Pancreas (tissue), 10 donors: Measurements from ENCODE around the gene JMJD6. TPM values are rescaled to one million over a fixed set of nuclear protein-coding genes. Genes with fewer than 3 reads are reported as not detected.
A peak's percentile ranks its signal among the peaks of the same experiment; 100 is the strongest.
"Not testable (repeated sequence)": the region's sequence is repeated elsewhere in the genome, so short reads cannot be mapped to it uniquely, and the experiment has no call there.

Source experiments
- ATAC-seq, 4 donors: fragments of 200-7000 bp; cut with Tn5 transposase; one replicate each; pipeline versions ENCODE4 v1.8.0 to v1.9.1; 2020; ENCODE audit warnings: mild to moderate bottlenecking in 4 of 4, moderate library complexity in 4 of 4
- DNase-seq, 6 donors: peaks; one replicate each; pipeline ENCODE4 v3.0.0-alpha.2; 2020
- FAIRE-seq: peaks from 2 replicates; lab custom pipeline; 2012; peaks lifted over from hg19 to GRCh38; lab: Jason Lieb, UNC
- H3K27ac ChIP-seq, 4 donors: fragments of 200-600 bp; sonication (generic); 1 replicate in 3 of 4; 2 replicates in 1 of 4; pipeline versions ENCODE4 v1.5.0 to v1.8.0; 2020
- H3K27me3 ChIP-seq, 4 donors: fragments of 200-600 bp; one replicate each; pipeline ENCODE4 v1.8.0; 2021
- H3K36me3 ChIP-seq, 3 donors: fragments of 200-600 bp; sonication (generic) in 1 of 3; one replicate each; pipeline versions ENCODE4 v1.5.0 to v1.8.0; 2020 to 2021
- H3K4me1 ChIP-seq, 3 donors: fragments of 200-600 bp; one replicate each; pipeline ENCODE4 v1.8.0; 2021
- H3K4me3 ChIP-seq, 4 donors: fragments of 200-600 bp; sonication (generic) in 2 of 4; one replicate each; pipeline versions ENCODE4 v1.5.0 to v1.8.0; 2020 to 2021
- H3K9me3 ChIP-seq, 4 donors: fragments of 200-600 bp; one replicate each; pipeline ENCODE4 v1.8.0; 2021
- WGBS, 2 donors: extraction: QIAGEN DNeasy Blood & Tissue Kit; methylation state at CpG; one replicate each; pipeline ENCODE4 v1.1.7; 2013; 5-methylcytosine and 5-hydroxymethylcytosine counted together
- intact Hi-C, 3 donors: fragments of 100-400 bp; cut with DNase I; formaldehyde crosslinking; loops; one replicate each; pipeline versions ENCODE4 v1.11.1 to v1.14.2; 2022
- polyA plus RNA-seq, 2 donors: library from polyadenylated mRNA; stranded (reverse); fragments of 200-250 nt; gene quantifications; one replicate each; pipeline ENCODE4 v1.2.3, GENCODE V29; 2013
- total RNA-seq, 6 donors: library from RNA; stranded (reverse); fragmentation: NEBNext Ultra II Directional in 4 of 6; extraction: Animal tissue kit (Norgen Biotek cat#: 25700) in 4 of 6; gene quantifications; one replicate each; pipeline versions ENCODE4 v1.2.1 to v1.2.4, GENCODE V29; 2021 to 2023
- TF ChIP-seq, protein P1 (sequence below), 4 donors: fragments of 200-600 bp; sonication (generic) in 3 of 4; IDR thresholded peaks; one replicate each; pipeline versions ENCODE4 v1.5.0 to v1.8.0; 2021; ENCODE audit warnings: antibody characterized with exemption in 4 of 4
- donor health status: healthy with polysubstance abuse.
- donor health status: DM: no; HTN: no; CAD: no; lungs with moderate emphysema.
- donor health status: DM: no; HTN: no; CAD: no.
- donor health status: control.
- donor health status: control.
- donor health status: Bipolar disorder and iron deficiency.
- donor health status: DM: yes; HTN: yes; CAD: no.
- donor health status: DM: no; HTN: no; CAD: no.
- donor health status: DM: no; HTN: no; CAD: no.
- donor health status: DM: yes; HTN: yes; CAD: no.

JMJD6 gene
- total and polyA plus RNA-seq, 8 donors: 12.4 to 54.0 (median 16.5) TPM

DNA sequence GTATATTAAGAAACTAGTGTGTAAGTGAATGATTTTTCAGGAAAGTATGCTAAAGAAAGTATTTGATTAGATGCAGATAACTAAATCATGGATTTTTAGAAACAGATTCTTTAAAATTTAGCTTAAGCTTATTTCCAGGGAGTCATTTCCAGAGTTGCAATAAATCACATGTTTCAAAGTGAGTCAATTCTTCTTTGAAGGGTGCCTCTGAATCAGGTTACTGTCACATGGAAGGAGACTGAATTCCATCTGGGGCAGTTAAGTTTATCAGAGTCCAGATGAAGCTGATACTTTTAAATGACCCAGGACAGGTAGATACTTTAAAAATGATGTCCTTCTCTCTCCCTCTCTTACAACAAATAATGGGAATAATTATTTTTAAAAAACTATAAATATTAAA lies 16.6 kb upstream of the JMJD6 start:
- Histone ChIP-seq H3K4me3 (no peak overlapping the region), H3K27ac (no peak overlapping the region), H3K27me3 (no peaks in the 10 kb centered on the region), H3K9me3 (no peaks in the 10 kb centered on the region), H3K36me3 (peaks cover 0 to 18% (median 0%) of the 10 kb centered on the region in 3 donors), H3K4me1 (peaks cover 0 to 8% (median 0%) of the 10 kb centered on the region in 3 donors)
- no peak for DNase-seq
- no peak for ATAC-seq
- FAIRE-seq: no peak
- intact Hi-C loops: no loop called here
- TF ChIP-seq, protein P1, sequence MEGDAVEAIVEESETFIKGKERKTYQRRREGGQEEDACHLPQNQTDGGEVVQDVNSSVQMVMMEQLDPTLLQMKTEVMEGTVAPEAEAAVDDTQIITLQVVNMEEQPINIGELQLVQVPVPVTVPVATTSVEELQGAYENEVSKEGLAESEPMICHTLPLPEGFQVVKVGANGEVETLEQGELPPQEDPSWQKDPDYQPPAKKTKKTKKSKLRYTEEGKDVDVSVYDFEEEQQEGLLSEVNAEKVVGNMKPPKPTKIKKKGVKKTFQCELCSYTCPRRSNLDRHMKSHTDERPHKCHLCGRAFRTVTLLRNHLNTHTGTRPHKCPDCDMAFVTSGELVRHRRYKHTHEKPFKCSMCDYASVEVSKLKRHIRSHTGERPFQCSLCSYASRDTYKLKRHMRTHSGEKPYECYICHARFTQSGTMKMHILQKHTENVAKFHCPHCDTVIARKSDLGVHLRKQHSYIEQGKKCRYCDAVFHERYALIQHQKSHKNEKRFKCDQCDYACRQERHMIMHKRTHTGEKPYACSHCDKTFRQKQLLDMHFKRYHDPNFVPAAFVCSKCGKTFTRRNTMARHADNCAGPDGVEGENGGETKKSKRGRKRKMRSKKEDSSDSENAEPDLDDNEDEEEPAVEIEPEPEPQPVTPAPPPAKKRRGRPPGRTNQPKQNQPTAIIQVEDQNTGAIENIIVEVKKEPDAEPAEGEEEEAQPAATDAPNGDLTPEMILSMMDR (IDR thresholded peaks at IDR 0.05): no peak

DNA sequence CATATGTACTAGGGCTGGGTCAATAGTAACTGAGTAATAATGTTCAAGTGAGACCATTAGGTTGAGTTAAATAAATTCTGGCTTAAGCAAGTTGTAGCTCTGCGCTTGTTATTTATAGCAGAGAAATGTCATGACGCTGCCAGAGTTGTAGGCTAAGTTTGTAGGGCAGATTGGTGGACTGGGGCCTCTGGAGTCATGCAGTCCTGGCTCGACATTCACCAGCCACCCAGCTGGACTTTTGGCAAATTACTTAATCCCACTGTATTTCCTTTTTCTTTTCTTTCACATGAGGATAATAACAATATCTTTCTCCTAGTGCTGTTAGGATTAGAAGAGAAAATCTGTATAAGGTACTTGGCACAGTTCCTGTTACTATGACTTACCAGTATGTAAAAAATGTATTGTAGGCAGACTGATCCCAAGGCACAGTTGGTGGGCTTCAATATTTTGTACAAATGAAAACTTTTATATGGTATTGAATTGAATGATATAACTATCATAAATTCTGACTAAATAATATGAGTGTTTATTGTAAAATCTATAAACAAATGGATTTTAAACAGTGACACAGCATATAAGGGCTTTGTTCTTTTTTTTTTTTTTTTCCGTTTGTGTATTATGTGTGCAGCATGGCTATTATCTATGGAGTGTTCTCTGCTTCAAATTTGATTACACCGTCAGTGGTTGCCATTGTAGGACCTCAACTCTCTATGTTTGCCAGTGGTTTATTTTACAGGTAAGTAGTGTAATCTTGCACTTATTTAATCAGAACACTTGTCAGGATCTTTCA lies 14.1 kb upstream of the JMJD6 start:
- Histone ChIP-seq H3K27me3 (no peaks in the 10 kb centered on the region), H3K4me1 (peaks cover 0 to 8% (median under 1%) of the 10 kb centered on the region in 3 donors), H3K36me3 (peaks cover 0 to 16% (median 0%) of the 10 kb centered on the region in 3 donors), H3K9me3 (no peaks in the 10 kb centered on the region), H3K4me3 (no peak overlapping the region), H3K27ac (no peak overlapping the region)
- no peak for ATAC-seq
- FAIRE-seq: no peak
- intact Hi-C loops: no loop called here
- 76 to 82% methylated on average over 5 of the region's 5 CpGs for WGBS, 2 donors
- TF ChIP-seq, protein P1 (IDR thresholded peaks at IDR 0.05): no peak
- DNase-seq: no peak

DNA sequence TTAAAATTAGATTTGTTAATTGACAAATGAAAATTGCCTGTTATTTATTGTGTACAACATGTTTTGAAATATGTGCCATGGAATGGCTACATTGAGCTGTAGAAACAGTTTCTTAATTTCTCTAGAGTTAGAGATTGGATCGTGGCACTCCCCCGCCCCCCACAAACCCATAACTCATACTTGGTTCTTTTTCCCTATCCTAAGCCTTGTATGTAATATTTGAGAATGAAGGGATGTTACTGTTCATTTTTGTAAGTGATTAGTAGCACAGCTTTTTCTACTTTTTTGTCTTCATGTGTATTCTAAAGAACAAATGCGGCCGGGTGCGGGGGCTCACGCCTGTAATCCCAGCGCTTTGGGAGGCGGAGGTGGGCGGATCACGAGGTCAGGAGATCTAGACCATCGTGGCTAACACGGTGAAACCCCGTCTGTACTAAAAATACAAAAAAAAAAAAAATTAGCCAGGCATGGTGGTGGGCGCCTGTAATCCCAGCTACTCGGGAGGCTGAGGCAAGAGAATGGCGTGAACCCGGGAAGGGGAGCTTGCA lies 13.2 kb upstream of the JMJD6 start:
- H3K4me3 ChIP-seq, H3K27me3 ChIP-seq, H3K27ac ChIP-seq, DNase-seq, intact Hi-C loops, FAIRE-seq, H3K9me3 ChIP-seq, ATAC-seq: not testable (repeated sequence)
- Histone ChIP-seq H3K36me3 (peaks cover 0 to 15% (median under 1%) of the 10 kb centered on the region in 3 donors), H3K4me1 (peaks cover 9 to 12% (median 9%) of the 10 kb centered on the region in 3 donors)
- 90% methylated on average over 17 of the region's 17 CpGs for WGBS, 2 donors

DNA sequence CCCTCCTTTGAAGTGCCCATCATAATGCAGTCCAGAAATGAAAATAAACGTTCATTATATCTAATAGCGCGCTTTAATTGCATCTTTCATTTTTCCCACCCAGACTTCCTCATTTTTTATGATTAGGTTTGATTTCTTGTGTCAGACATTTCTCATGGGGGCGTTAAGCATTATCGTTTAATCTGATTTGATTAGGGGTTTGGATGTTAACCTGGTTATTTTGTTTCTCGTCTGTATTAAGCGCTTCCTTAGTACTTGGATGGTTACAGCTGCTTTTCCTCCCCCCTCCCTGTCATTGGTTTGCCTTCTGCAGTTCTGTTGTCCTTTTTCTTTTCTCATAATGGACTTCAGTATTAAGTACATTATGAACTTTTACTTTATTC lies 12.1 kb upstream of the JMJD6 start:
- H3K4me1 ChIP-seq: peaks cover 17 to 23% (median 20%) of the 10 kb centered on the region in 3 donors
- peak overlapping the region; percentile 91 to 98 (median 94) for H3K4me3 ChIP-seq
- FAIRE-seq: no peak
- WGBS, 2 donors: 0% methylated on average over 7 of the region's 7 CpGs
- DNase-seq: no peak
- no peaks in the 10 kb centered on the region for H3K9me3 ChIP-seq
- H3K36me3 ChIP-seq: peaks cover 0 to 23% (median 10%) of the 10 kb centered on the region in 3 donors
- peak overlapping the region; percentile 95 to 99 (median 97) for H3K27ac ChIP-seq
- TF ChIP-seq, protein P1 (IDR thresholded peaks at IDR 0.05): no peak
- no peaks in the 10 kb centered on the region for H3K27me3 ChIP-seq
- intact Hi-C loops: no loop called here
- ATAC-seq: no peak

DNA sequence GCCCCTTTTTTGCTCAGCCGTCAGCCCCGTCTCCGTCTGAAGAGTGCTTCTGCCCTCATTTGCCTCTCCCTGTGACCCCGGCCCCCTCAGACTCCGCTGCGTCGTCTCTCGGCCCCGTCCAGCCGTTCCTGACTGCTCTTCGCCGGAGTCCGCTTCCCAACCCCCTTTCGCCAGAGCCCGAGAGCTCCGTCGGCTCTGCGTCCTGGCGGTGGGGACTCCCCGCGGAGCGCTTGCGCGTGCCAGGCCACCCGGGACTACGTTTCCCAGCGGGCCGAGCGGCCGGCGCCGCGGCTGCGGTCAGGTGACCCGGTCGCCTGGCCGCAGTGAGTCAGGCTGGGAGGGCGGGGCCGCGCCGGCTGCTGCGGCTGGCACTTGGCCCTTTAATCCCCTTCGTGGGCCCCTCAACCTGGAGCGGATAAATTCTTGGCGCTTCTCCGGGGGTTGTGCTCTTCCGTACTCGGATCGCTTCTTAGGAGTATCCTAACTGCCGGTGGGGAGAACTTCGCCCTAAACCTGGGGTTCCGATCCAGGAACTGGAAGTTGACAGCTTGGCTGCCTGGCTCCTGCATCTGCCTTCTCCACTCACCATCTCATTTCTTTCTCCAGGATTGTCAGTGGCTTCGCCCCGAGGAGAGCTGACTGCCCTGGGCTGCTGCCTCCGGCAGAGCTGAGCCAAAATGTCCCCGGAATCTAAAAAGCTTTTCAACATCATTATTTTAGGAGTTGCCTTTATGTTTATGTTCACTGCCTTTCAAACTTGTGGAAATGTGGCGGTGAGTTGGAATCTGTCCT lies 11.5 kb upstream of the JMJD6 start, which contains the start of gene MFSD11:
TSS of gene MFSD11 (plus strand) at position 444 of the 792 bp plus-strand sequence. CDS start at position 678, 234 bp downstream.
- WGBS, 2 donors: 0% methylated on average over 56 to 57 of the region's 57 CpGs
- ATAC-seq: peak; percentile 77 to 88 (median 82)
- DNase-seq: peak; percentile 88 to 97 (median 92)
- H3K27me3 ChIP-seq: no peaks in the 10 kb centered on the region
- H3K9me3 ChIP-seq: no peaks in the 10 kb centered on the region
- H3K4me1 ChIP-seq: peaks cover 21 to 26% (median 23%) of the 10 kb centered on the region in 3 donors
- TF ChIP-seq, protein P1 (IDR thresholded peaks at IDR 0.05): no peak
- peak within 1 kb of the TSS; percentile 95 to 99 (median 97) for H3K27ac ChIP-seq
- peaks cover 0 to 29% (median 10%) of the 10 kb centered on the region in 3 donors for H3K36me3 ChIP-seq
- FAIRE-seq: no peak
- intact Hi-C loops: no loop called here
- peak within 1 kb of the TSS; percentile 91 to 98 (median 94) for H3K4me3 ChIP-seq
